Measurements from ENCODE around the gene SCGN. TPM values are rescaled to one million over a fixed set of nuclear protein-coding genes. Genes with fewer than 3 reads are reported as not detected.

The SCGN gene
- total and polyA plus RNA-seq, 2 of the 13 experiments (the other 11 are each of a cell fraction or from before 2014, with no cell fraction given) = 2.9 to 29.0 TPM

GRCh38 chr6:25639653-25640052 lies 12.4 kb upstream of the SCGN start:
- BruUV-seq (replicated peaks) = no TSS peak

GRCh38 chr6:25640446-25640845 lies 11.6 kb upstream of the SCGN start:
- CTCF ChIA-PET (ENCODE audit: low intra/inter-chr PET ratio, low total read pairs) = no interaction called here
- peak; percentile 48 for ATAC-seq
- peak; percentile 42 for FAIRE-seq
- no peak for TF ChIP-seq ZFP91 (CRISPR knock-in tag; IDR thresholded peaks at IDR 0.05; ENCODE audit: borderline replicate concordance)
- TF ChIP-seq CREB1 (IDR thresholded peaks at IDR 0.05) = no peak
- no peak; the same call in 1 of the 2 replicates for TF ChIP-seq CREB1 (CRISPR knock-in tag; IDR thresholded peaks at IDR 0.05)
- TF ChIP-seq PCBP1 (IDR thresholded peaks at IDR 0.05; ENCODE audit: borderline replicate concordance, low read depth, low read length) = no peak
- TF ChIP-seq POLR2G (IDR thresholded peaks at IDR 0.05; ENCODE audit: low read depth, low read length) = peak; percentile 43; the same call in 1 of the 2 replicates
- TF ChIP-seq ZNF451 (CRISPR knock-in tag; IDR thresholded peaks at IDR 0.05) = no peak
- no peak for TF ChIP-seq ZBTB26 (CRISPR knock-in tag; IDR thresholded peaks at IDR 0.05; ENCODE audit: borderline replicate concordance)
- TF ChIP-seq ZFP37 (CRISPR knock-in tag; IDR thresholded peaks at IDR 0.05; ENCODE audit: borderline replicate concordance) = no peak
- TF ChIP-seq, protein P1, sequence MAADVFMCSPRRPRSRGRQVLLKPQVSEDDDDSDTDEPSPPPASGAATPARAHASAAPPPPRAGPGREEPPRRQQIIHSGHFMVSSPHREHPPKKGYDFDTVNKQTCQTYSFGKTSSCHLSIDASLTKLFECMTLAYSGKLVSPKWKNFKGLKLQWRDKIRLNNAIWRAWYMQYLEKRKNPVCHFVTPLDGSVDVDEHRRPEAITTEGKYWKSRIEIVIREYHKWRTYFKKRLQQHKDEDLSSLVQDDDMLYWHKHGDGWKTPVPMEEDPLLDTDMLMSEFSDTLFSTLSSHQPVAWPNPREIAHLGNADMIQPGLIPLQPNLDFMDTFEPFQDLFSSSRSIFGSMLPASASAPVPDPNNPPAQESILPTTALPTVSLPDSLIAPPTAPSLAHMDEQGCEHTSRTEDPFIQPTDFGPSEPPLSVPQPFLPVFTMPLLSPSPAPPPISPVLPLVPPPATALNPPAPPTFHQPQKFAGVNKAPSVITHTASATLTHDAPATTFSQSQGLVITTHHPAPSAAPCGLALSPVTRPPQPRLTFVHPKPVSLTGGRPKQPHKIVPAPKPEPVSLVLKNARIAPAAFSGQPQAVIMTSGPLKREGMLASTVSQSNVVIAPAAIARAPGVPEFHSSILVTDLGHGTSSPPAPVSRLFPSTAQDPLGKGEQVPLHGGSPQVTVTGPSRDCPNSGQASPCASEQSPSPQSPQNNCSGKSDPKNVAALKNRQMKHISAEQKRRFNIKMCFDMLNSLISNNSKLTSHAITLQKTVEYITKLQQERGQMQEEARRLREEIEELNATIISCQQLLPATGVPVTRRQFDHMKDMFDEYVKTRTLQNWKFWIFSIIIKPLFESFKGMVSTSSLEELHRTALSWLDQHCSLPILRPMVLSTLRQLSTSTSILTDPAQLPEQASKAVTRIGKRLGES (CRISPR knock-in tag; IDR thresholded peaks at IDR 0.05; ENCODE audit: borderline replicate concordance) = no peak
- TF ChIP-seq, protein P2, sequence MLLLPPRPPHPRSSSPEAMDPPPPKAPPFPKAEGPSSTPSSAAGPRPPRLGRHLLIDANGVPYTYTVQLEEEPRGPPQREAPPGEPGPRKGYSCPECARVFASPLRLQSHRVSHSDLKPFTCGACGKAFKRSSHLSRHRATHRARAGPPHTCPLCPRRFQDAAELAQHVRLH (CRISPR knock-in tag; IDR thresholded peaks at IDR 0.05; ENCODE audit: borderline replicate concordance, low read depth) = peak; percentile 62; the same call in 1 of the 2 replicates

More at GRCh38 chr6:25639653-25640052, 12.4 kb upstream of the SCGN start:
- Histone ChIP-seq H2AFZ (ENCODE audit: low read length) (no peak overlapping the region), H3K27ac (ENCODE audit: extremely low read length, insufficient read depth, low read length) (peak overlapping the region; percentile 12), H3K4me3 (replicated peaks in 1 of 3; ENCODE audit: insufficient read depth in 1 of 3, low read depth in 2 of 3, low read length in 3 of 3) (no peak overlapping the region), H3K79me2 (ENCODE audit: insufficient read depth, low read length) (no peaks in the 10 kb centered on the region), H3K9me3 (ENCODE audit: low read length) (no peaks in the 10 kb centered on the region), H3K9ac (ENCODE audit: insufficient read depth, low read depth, low read length) (no peak overlapping the region), H3K4me1 (ENCODE audit: insufficient read depth, low read length) (peaks cover 98% of the 10 kb centered on the region), H3K4me2 (ENCODE audit: low read depth, low read length) (no peak overlapping the region), H3K27me3 (ENCODE audit: control insufficient read depth in 1 of 2, insufficient read depth in 2 of 2, low read length in 2 of 2) (no peaks in the 10 kb centered on the region), H3K36me3 (replicated peaks in 1 of 2; ENCODE audit: control insufficient read depth in 1 of 2, insufficient read depth in 2 of 2, low read length in 2 of 2) (no peaks in the 10 kb centered on the region), H4K20me1 (ENCODE audit: insufficient read depth, low read length) (no peaks in the 10 kb centered on the region)
- ChIA-PET POLR2A (interaction anchor here (1.3 to 3.1 kb wide), 2 partner anchors 23 to 75 kb away, joined by 3 to 53 read pairs; no protein-coding TSS in a partner anchor), CTCF (ENCODE audit: low intra/inter-chr PET ratio, low total read pairs) (no interaction called here)
- ATAC-seq = no peak
- in situ Hi-C loops (cut with HindIII; ENCODE audit: extremely low pct_ligation_motif_present, low pct_unique_long_range_greater_than_20kb) = no loop called here
- FAIRE-seq = no peak
- 88% methylated on average over 4 of the region's 4 CpGs for WGBS (ENCODE audit: low lambda C conversion rate)
- no peak for DNase-seq (ENCODE audit: low spot score)
- TF ChIP-seq KMT2B (CRISPR knock-in tag; IDR thresholded peaks at IDR 0.05) (no peak), ZNF510 (CRISPR knock-in tag; IDR thresholded peaks at IDR 0.05; ENCODE audit: low read depth) (no peak), ZKSCAN1 (IDR thresholded peaks at IDR 0.05; ENCODE audit: low read length) (0 out of 2 replicates have a peak, but pooled peaks have one; percentile 25), ZBTB38 (CRISPR knock-in tag; IDR thresholded peaks at IDR 0.05) (peak; percentile 72)
- intact Hi-C loops (cut with micrococcal nuclease; ENCODE audit: unreplicated experiment) = loop anchor here (5.0 kb wide), 2 partner anchors 78 to 273 kb away; no protein-coding TSS in a partner anchor

More at GRCh38 chr6:25640446-25640845, 11.6 kb upstream of the SCGN start:
- Histone ChIP-seq H3K9ac (ENCODE audit: insufficient read depth, low read depth, low read length) (no peak overlapping the region), H3K4me2 (ENCODE audit: low read depth, low read length) (peak overlapping the region; percentile 37), H3K4me3 (replicated peaks in 1 of 3; ENCODE audit: insufficient read depth in 1 of 3, low read depth in 2 of 3, low read length in 3 of 3) (no peak overlapping the region), H3K27ac (ENCODE audit: extremely low read length, insufficient read depth, low read length) (peak overlapping the region; percentile 89), H4K20me1 (ENCODE audit: insufficient read depth, low read length) (no peaks in the 10 kb centered on the region), H2AFZ (ENCODE audit: low read length) (no peak overlapping the region), H3K36me3 (replicated peaks in 1 of 2; ENCODE audit: control insufficient read depth in 1 of 2, insufficient read depth in 2 of 2, low read length in 2 of 2) (no peaks in the 10 kb centered on the region), H3K27me3 (ENCODE audit: control insufficient read depth in 1 of 2, insufficient read depth in 2 of 2, low read length in 2 of 2) (no peaks in the 10 kb centered on the region), H3K79me2 (ENCODE audit: insufficient read depth, low read length) (no peaks in the 10 kb centered on the region), H3K9me3 (ENCODE audit: low read length) (no peaks in the 10 kb centered on the region), H3K4me1 (ENCODE audit: insufficient read depth, low read length) (peaks cover 96% of the 10 kb centered on the region)
- intact Hi-C loops (cut with micrococcal nuclease; ENCODE audit: unreplicated experiment) (loop anchor here (5.0 kb wide), 1 partner anchor 272 kb away; no protein-coding TSS in a partner anchor), in situ Hi-C loops (cut with HindIII; ENCODE audit: extremely low pct_ligation_motif_present, low pct_unique_long_range_greater_than_20kb) (no loop called here)
- peak; percentile 74 for DNase-seq (ENCODE audit: low spot score)
- BruUV-seq (replicated peaks) = no TSS peak
- WGBS (ENCODE audit: low lambda C conversion rate) = 22% methylated on average over 5 of the region's 5 CpGs
- POLR2A ChIA-PET = interaction anchor here (0.8 to 3.1 kb wide), 4 partner anchors 11 to 1299 kb away, joined by 3 to 53 read pairs (median 7); no protein-coding TSS in a partner anchor
